ENCODE data around the gene SUSD4. TPM values are rescaled to one million over a fixed set of nuclear protein-coding genes. Genes with fewer than 3 reads are reported as not detected.

Gene SUSD4
- total and polyA plus RNA-seq, 10 of the 15 experiments (the other 5 are each of a cell fraction or from before 2014, with no cell fraction given) = 0.13 to 1.1 (median 0.26) TPM; not detected in 3

DNA sequence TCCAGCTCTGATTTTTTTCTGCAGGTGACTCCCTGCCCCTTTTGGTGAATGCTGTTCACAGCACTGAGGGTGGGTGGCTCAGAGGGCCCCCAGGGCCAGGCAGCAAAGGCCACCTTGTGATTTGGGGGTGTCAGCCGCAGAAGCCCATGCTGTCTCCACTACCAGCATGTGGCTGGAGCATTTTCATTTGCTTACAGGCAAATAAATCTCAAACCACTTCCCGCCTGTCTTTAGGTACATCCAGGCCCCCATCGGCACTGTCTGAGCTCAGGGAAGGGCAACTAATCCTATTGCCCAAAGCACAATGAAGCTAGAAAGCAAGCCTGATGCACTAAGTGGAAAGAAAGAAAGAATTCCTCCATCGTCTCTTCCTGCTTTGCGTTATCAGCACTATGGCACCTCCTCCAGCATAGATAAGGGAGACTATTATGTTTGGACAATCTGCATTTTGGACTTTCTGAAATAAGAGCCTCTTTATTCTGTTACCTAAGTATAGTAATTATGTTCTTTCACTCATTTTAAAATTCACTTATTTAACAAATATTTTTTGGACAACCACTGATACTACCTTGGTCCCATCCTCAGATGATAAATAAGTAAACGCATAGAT lies 120.4 kb downstream of the SUSD4 start:
- Histone ChIP-seq H3K36me3 (ENCODE audit: control insufficient read depth in 2 of 2, insufficient read depth in 2 of 2, low read length in 1 of 2) (no peaks in the 10 kb centered on the region), H3K4me2 (ENCODE audit: control insufficient read depth, insufficient read depth) (no peak overlapping the region), H3K79me2 (ENCODE audit: control insufficient read depth, insufficient read depth, low read length) (no peaks in the 10 kb centered on the region), H3K27me3 (replicated peaks in 1 of 2; ENCODE audit: control insufficient read depth in 2 of 2, insufficient read depth in 2 of 2, low read length in 1 of 2) (no peaks in the 10 kb centered on the region; a peak in 1 of 4 replicates), H3K4me1 (ENCODE audit: control insufficient read depth, insufficient read depth, low read length) (no peaks in the 10 kb centered on the region), H2AFZ (ENCODE audit: control insufficient read depth, low read depth, low read length) (no peak overlapping the region), H4K20me1 (ENCODE audit: control insufficient read depth, insufficient read depth) (no peaks in the 10 kb centered on the region), H3K9ac (ENCODE audit: control insufficient read depth, insufficient read depth, low read length) (no peak overlapping the region), H3K4me3 (no peak overlapping the region), H3K27ac (ENCODE audit: control insufficient read depth, insufficient read depth) (no peak overlapping the region), H3K9me3 (replicated peaks; ENCODE audit: control insufficient read depth, insufficient read depth, low read length) (no peaks in the 10 kb centered on the region)
- DNase-seq (ENCODE audit: low read depth, low spot score) (no peak), FAIRE-seq (no peak), ATAC-seq (no peak)
- 18% methylated on average over 6 of the region's 6 CpGs for WGBS (ENCODE audit: insufficient coverage, insufficient replicate concordance, low lambda C conversion rate, missing lambda C conversion rate)
- ChIA-PET POLR2A (interaction anchor here (0.9 to 2.2 kb wide), 3 partner anchors 100 to 110 kb away, joined by 3 to 11 read pairs (median 4); partner anchors contain the start of gene TLR5), SMC1A (ENCODE audit: uncharacterized antibody, unreplicated experiment) (interaction anchor here (1.0 to 12.3 kb wide), 14 partner anchors 9 to 511 kb away, joined by 3 to 218 read pairs (median 10); partner anchors contain the start of gene TLR5), CTCF (interaction anchor here (1.1 to 12.8 kb wide), 9 partner anchors 9 to 309 kb away, joined by 3 to 406 read pairs (median 7); partner anchors contain the start of gene TLR5), RAD21 (ENCODE audit: unreplicated experiment) (interaction anchor here (0.6 to 5.4 kb wide), 11 partner anchors 10 to 119 kb away, joined by 3 to 83 read pairs (median 16); partner anchors contain the start of gene TLR5)
- no TSS peak for BruUV-seq (replicated peaks)
- intact Hi-C loops (cut with micrococcal nuclease; ENCODE audit: unreplicated experiment) (loop anchor here (1.0 to 5.0 kb wide), 8 partner anchors 53 to 451 kb away; partner anchors contain the start of gene TLR5), in situ Hi-C loops (cut with MboI) (no loop called here)
- TF ChIP-seq, protein P1, sequence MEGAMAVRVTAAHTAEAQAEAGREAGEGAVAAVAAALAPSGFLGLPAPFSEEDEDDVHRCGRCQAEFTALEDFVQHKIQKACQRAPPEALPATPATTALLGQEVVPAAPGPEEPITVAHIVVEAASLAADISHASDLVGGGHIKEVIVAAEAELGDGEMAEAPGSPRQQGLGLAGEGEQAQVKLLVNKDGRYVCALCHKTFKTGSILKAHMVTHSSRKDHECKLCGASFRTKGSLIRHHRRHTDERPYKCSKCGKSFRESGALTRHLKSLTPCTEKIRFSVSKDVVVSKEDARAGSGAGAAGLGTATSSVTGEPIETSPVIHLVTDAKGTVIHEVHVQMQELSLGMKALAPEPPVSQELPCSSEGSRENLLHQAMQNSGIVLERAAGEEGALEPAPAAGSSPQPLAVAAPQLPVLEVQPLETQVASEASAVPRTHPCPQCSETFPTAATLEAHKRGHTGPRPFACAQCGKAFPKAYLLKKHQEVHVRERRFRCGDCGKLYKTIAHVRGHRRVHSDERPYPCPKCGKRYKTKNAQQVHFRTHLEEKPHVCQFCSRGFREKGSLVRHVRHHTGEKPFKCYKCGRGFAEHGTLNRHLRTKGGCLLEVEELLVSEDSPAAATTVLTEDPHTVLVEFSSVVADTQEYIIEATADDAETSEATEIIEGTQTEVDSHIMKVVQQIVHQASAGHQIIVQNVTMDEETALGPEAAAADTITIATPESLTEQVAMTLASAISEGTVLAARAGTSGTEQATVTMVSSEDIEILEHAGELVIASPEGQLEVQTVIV (IDR thresholded peaks at IDR 0.05; ENCODE audit: borderline replicate concordance, partially characterized antibody) = no peak
- TF ChIP-seq RFX5 (IDR thresholded peaks at IDR 0.05; ENCODE audit: low read depth, low read length) = no peak
- no peak for TF ChIP-seq NFYB (IDR thresholded peaks at IDR 0.05; ENCODE audit: insufficient read depth, low read depth, low read length)
- TF ChIP-seq TARDBP (IDR thresholded peaks at IDR 0.05; ENCODE audit: borderline replicate concordance) = no peak
- TF ChIP-seq HDAC6 (IDR thresholded peaks at IDR 0.05; ENCODE audit: unreplicated experiment) = no peak
- TF ChIP-seq, protein P2, sequence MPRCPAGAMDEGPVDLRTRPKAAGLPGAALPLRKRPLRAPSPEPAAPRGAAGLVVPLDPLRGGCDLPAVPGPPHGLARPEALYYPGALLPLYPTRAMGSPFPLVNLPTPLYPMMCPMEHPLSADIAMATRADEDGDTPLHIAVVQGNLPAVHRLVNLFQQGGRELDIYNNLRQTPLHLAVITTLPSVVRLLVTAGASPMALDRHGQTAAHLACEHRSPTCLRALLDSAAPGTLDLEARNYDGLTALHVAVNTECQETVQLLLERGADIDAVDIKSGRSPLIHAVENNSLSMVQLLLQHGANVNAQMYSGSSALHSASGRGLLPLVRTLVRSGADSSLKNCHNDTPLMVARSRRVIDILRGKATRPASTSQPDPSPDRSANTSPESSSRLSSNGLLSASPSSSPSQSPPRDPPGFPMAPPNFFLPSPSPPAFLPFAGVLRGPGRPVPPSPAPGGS (IDR thresholded peaks at IDR 0.05; ENCODE audit: borderline replicate concordance, insufficient read depth, low read depth, low read length, poor library complexity, severe bottlenecking) = no peak
- TF ChIP-seq, protein P3, sequence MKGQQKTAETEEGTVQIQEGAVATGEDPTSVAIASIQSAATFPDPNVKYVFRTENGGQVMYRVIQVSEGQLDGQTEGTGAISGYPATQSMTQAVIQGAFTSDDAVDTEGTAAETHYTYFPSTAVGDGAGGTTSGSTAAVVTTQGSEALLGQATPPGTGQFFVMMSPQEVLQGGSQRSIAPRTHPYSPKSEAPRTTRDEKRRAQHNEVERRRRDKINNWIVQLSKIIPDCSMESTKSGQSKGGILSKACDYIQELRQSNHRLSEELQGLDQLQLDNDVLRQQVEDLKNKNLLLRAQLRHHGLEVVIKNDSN (IDR thresholded peaks at IDR 0.05; ENCODE audit: borderline replicate concordance, extremely low read length, insufficient read depth, low read depth, low read length) = no peak
- TF ChIP-seq TCF7 (IDR thresholded peaks at IDR 0.05; ENCODE audit: borderline replicate concordance) = no peak
- TF ChIP-seq, protein P4, sequence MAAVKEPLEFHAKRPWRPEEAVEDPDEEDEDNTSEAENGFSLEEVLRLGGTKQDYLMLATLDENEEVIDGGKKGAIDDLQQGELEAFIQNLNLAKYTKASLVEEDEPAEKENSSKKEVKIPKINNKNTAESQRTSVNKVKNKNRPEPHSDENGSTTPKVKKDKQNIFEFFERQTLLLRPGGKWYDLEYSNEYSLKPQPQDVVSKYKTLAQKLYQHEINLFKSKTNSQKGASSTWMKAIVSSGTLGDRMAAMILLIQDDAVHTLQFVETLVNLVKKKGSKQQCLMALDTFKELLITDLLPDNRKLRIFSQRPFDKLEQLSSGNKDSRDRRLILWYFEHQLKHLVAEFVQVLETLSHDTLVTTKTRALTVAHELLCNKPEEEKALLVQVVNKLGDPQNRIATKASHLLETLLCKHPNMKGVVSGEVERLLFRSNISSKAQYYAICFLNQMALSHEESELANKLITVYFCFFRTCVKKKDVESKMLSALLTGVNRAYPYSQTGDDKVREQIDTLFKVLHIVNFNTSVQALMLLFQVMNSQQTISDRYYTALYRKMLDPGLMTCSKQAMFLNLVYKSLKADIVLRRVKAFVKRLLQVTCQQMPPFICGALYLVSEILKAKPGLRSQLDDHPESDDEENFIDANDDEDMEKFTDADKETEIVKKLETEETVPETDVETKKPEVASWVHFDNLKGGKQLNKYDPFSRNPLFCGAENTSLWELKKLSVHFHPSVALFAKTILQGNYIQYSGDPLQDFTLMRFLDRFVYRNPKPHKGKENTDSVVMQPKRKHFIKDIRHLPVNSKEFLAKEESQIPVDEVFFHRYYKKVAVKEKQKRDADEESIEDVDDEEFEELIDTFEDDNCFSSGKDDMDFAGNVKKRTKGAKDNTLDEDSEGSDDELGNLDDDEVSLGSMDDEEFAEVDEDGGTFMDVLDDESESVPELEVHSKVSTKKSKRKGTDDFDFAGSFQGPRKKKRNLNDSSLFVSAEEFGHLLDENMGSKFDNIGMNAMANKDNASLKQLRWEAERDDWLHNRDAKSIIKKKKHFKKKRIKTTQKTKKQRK (IDR thresholded peaks at IDR 0.05; ENCODE audit: low read depth, low read length) = no peak
- TF ChIP-seq TCF3 (IDR thresholded peaks at IDR 0.05; ENCODE audit: borderline replicate concordance, insufficient read depth, low read depth, low read length) = no peak
- no peak for TF ChIP-seq KAT2A (conservative IDR thresholded peaks at IDR 0.05; ENCODE audit: control insufficient read depth, low read depth, low read length)
- no peak for TF ChIP-seq FOS (IDR thresholded peaks at IDR 0.05; ENCODE audit: borderline replicate concordance, extremely low read depth, insufficient read length)

Data from GM12878 (cell line).